Head of caudate nucleus (tissue), 42 donors: ENCODE measurements around the gene ABHD12B.

Source experiments
- DNase-seq, 42 donors: peaks; one replicate each; pipeline versions ENCODE4 v3.0.0 to v3.0.0-alpha.2; 2020 to 2021; ENCODE audit warnings: mixed read lengths in 7 of 42
- intact Hi-C: fragments of 100-400 bp; cut with DNase I; formaldehyde crosslinking; loops from one replicate; pipeline ENCODE4 v1.15.0; 2022

The ABHD12B gene

DNA sequence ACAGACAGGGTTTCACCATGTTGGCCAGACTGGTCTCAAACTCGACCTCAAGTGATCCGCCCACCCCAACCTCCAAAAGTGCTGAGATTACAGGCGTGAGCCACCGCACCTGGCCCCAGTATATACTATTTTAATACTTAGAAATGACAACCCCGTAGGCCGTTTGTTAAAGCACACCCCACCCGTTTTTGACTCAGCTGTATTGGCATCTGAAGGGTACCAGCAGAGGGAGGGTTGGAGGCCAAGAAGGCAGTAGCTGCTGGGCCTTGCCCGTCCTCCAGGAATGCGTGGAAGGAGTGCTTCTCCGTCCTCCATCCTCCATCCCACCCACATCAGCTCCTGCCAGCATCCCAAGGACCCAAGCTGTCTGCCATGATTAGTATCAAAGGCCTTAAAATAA lies 34.6 kb upstream of the ABHD12B start:
- intact Hi-C loops = no loop called here
- no peak for DNase-seq

DNA sequence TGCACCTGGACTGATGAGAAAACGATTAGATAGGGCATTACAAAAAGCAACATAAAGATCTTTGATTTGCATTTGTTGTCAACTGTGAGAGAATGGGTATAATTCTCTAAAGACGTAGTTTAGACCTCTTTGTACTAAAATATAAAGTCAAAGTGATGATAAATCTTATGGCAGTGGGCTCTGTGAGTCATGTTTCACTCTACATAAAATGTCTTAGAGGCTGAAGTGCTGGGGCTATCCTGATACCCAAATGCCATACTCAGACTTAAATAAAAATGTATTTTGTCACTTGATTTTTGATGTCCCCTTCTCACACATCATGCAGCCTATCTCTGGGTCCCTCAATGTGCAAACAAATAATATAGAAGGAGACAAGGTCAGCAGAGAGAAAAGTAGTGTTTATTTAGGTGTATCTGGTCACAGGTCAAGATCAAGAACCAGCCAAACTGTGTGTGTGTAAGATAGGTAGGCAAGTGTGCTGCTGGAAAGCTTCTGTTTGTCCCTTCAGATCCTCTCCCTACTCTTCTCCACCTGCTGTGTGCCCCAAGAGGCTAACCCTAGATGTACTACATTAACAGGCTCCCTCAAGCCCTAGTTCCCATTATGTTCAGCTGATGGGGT lies 33.9 kb upstream of the ABHD12B start:
- intact Hi-C loops = no loop called here
- DNase-seq = no peak

DNA sequence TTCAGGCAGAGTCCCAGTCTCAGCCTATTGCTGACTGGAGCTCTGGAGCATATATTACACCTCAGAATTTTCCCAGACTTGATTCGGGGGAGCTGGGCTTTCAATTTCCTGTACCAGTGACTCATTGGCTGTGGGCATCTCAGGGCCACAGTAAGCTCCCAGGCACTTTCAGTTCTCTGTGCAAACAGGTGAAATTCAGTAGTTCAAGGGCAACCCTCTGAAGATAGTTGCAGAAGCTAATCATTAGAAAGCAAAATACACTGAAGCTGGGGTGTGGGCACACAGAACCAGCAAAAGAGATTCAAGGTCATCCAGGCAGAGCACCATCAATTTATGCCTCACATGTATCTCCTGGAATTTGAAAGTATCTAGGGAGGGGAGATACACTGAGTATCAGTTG lies 32.8 kb upstream of the ABHD12B start:
- DNase-seq = no peak
- intact Hi-C loops = no loop called here

DNA sequence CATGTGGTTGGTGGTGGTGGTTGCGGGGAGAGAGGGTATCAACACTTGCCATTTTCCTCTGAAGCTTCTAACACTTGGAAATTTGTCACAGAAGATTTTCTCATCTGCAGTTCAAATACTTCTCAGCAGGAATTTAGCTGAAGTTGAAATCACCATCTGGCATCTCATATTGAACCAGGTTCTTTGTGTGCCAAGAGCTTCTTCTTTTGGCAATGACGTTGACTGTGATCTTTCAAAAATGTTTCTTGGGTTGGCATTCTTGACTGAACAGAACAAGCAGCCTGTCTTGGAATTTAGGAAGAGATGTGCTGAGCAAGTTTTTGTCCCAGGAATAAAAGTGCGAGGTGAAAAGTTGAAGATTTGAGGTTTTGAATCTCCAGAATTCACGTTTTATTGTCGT lies 32.2 kb upstream of the ABHD12B start:
- intact Hi-C loops = no loop called here
- no peak for DNase-seq

DNA sequence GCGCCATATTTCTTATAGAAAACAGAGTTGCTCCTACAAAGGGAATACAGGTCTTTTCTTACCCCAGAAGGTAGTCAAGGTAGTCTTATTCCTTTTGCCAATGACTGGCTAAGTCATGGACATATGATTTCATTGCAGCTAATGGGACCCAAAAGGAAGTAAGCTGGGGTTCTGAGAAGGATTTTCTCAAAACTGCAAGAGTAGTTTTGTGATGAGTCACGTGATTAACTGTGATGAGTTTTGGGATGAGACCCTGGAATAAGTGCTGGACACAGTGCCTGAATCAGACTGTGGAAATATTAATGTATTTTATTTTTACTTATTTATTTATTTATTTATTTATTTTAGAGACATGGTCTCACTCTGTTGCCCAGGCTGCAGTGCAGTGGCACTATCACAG lies 27.5 kb upstream of the ABHD12B start:
- intact Hi-C loops = no loop called here

DNA sequence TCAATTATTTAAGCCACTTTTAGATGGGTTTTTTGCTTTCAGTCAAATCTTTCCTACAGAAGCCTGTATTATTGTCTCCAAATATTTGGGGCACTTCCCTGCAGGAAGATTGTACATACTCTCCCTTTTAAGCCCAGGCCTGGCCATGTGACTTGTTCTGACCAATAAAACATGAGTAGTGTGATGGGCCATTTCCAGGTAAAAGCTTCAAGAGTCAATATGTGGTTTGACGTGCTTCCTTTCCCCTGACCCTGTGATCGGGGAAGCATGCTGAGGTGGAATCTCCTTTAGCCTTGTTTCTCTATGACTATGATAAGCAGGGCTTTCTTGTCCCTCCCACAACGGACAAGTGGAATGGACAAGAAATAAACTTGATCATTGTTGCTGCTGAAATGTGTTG lies 26.7 kb upstream of the ABHD12B start:
- no peak for DNase-seq
- intact Hi-C loops = no loop called here

More for the DNA sequence above, 27.5 kb upstream of the ABHD12B start:
- DNase-seq = no peak

DNA sequence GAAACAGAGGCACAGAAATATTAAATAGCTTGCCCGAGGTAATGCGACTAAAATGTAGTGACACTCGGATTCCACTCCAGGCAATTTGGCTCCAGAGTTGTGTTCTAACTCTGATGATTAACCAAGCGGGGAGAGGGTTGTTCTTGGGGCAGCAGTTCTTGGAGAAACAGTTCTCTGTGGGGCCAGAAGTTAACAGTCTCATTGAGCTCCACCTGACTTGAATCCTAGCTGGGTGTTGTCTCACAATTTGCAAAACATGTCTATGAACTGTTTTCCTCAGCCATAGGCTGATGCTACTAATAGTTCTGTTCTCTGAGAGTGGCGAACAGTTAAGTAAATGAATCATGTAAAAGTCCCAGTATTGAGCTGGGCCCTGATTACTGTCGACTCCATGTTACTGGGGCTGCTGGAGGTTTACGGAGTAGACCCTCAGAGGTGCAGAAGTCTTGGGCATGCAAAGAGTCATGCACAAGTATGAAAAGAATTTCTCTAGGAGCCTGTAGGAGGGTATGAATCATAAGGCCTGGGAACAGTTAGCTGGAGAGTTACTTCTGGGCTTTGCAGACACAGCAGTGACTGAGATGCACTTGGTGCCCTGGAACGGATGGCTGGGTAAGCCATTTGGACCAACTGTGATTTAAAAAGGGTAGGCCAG lies 25.5 kb upstream of the ABHD12B start:
- intact Hi-C loops = no loop called here
- DNase-seq = no peak

DNA sequence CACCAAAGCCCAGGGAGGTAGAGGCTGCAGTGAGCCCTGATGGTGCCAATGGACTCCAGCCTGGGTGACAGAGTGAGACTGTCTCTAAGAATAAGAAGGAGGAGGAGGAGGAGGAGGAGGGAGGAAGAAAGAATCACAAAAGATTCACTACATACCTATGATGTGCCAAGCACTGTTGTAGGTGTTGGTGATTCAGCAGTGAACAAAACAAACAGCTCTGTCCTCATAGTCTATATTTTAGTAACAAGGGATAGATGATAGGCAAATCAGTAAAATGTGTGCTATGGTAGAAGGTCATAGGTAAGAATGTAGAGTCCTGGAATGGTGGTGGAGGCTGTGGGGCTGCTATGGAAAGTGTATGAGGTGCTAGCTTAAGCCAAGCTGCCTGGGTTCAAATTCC lies 18.0 kb upstream of the ABHD12B start:
- intact Hi-C loops = no loop called here
- DNase-seq = no peak

DNA sequence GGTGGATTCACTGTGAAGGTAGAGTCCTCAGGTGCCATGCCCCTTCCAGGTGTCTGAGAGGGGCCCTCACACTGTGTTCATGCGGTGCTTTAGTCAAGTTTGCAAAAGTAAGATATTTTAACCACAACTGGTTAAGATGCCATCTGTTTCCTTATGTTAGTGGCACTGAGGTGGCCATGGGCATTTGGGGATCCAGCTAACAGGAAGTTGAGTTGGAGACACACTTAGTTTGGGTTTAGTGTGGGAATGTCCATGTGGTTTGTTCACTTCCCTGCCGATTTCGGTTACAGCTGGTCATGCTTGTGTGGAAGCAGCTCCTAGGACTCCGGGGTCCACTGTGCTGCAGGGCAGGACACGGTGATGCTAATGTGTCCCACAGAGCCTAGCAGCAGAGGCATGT lies 17.3 kb upstream of the ABHD12B start:
- intact Hi-C loops = no loop called here
- no peak for DNase-seq

DNA sequence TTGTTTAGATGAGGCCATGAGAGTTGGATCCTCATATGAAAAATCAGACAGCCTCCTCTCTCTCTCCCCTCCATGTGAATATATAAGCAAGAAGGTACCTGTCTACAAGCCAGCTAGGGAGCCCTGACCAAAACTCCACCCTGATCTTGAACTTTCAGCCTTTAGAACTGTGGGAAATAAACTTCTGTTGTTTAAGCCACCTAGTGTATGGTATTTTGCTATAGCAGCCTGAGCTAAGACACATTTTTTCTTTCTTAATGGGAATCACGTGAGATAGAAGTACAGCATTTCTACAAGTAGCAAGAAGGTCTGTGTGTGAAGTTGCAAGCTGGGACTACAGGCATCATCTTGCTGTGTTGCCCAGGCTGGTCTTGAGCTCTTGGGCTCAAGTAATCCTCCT lies 16.3 kb upstream of the ABHD12B start:
- no peak for DNase-seq
- intact Hi-C loops = no loop called here

DNA sequence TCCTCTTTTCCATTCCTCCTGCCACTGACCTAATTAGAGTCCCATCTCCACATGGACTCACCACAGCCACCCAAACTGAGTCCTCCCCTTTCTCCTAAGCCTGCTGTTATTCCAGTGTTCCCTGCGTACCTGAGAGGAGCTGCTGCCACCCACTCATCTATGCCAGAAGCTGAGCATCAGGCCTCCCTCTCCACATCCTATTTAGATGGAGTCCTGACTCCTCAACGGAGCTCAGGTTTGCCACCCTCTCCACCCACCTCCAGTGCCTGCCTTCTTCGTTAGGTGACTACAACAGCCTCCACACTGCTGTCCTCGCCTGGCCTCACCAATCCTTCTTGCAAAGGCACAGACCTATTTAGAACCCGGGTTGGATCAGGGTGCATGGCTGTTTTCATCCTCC lies 15.2 kb upstream of the ABHD12B start:
- peak in 38 of 42 donors; percentile 20 to 91 (median 64) for DNase-seq
- intact Hi-C loops = no loop called here

DNA sequence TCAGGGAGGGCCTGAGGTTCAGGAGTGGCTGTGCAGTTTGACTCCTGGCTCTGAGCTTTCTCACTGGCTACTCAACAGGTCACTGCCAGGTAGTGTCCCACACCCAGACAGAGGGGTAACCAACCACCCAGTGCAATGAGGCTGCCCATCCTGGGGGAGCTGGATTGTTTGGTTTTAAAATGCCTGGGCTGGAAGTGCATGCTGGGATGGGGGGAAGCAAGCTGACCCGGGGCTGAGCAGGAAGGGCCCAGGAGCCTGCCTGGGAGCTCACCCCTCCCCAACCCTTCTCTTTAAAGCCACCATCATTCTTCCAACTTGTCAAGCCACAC lies 12.6 kb upstream of the ABHD12B start:
- intact Hi-C loops = no loop called here
- peak in 1 of 42 donors; percentile 8 for DNase-seq

DNA sequence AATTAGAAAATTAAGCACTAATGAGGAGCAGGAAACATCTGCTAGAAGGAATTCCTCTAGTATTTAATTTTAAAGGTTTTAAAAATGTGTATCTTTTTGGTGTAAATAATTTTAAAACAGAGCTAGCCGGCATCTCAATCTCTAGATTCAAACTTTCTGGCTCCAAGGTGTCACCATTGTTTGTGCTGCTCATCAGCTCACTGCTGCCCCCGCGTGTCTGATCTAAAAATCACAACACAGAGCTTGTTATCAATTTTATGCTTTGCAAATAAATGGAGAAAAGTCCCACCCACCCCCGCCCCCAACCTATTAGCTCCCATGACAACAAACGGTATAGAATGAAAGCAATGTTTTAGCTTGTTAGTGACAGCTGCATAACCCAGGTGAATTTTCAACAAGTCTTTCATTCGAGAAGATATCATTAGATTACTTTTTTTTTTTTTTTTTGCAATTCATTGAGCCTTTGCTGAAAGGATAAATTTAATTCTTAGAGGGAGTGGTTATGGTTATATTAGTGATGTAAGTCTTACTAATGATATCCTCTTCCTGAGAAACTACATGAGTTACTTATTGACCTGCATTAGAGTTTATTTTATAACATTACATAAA lies 11.3 kb upstream of the ABHD12B start:
- intact Hi-C loops = loop anchor here (10.0 kb wide), 1 partner anchor 76 kb away; no protein-coding TSS in a partner anchor

DNA sequence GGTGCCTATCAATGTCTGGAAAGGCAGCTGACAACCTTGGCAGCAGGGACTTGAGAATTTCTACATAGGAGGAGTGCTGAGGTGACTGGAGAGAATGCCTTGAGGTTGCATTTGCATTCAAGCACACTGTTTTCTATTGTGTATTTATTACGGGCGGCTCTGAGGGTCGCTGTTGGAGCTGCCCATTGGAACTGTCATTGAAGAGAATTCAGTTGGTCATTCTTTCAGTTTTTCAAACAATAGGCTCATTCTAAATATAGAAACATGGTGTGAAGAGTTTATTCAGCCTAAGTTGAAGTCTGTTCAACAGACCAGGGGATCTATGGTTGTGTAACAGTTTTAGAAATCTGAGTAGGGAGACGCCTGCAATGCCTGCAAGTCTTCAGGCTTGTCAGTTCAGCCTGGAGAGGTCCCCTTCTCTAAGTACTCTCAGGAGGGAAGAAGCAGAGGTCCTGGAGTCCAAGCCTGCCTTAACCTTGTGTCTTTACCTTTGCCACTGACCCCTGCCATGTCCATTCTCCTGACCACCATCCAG lies 9.8 kb upstream of the ABHD12B start:
- intact Hi-C loops = loop anchor here (10.0 kb wide), 1 partner anchor 77 kb away; no protein-coding TSS in a partner anchor
- DNase-seq = peak in 1 of 42 donors; percentile 41

More for the DNA sequence above, 11.3 kb upstream of the ABHD12B start:
- DNase-seq = peak; percentile 53 to 96 (median 89)

DNA sequence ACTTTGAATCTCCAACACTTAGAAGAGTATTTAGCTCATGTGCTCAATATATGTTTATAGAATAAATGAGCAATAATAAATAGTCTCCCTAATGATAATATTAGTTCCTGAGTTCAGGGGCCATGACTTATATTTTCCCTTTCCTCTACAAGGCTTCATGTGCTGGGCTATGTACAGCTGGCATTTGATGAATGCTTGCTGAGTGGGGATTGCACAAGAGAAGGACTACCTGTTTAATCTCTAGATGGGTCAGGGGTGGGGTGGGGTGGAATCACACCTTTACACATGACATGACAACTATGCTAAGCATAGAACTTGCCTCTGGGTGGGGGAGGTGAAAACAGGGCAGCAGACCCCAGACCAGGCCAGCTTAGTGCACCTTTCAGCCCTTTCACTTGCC lies 7.6 kb upstream of the ABHD12B start:
- intact Hi-C loops = loop anchor here (10.0 kb wide), 1 partner anchor 79 kb away; no protein-coding TSS in a partner anchor
- DNase-seq = no peak

DNA sequence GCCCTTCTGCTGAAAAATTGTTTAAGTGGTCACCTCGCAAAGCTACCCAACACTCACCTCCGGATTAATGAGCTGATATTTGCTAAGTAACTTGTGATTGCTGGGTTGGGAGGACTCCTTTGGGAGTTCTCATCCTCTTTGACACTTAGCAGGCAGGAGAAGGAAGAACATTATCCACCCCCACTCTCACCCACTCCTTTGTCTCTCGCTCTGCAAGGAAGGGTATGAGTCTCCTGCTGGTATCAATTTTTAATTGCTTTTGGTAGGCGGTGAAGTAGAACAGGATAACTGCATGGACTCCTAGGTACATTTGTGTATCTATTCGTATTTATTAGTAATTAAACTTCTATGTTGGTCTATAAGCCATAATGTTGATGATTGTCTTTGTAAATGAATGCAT lies 6.9 kb upstream of the ABHD12B start:
- peak in 25 of 42 donors; percentile 11 to 84 (median 54) for DNase-seq
- intact Hi-C loops = loop anchor here (10.0 kb wide), 1 partner anchor 80 kb away; no protein-coding TSS in a partner anchor

DNA sequence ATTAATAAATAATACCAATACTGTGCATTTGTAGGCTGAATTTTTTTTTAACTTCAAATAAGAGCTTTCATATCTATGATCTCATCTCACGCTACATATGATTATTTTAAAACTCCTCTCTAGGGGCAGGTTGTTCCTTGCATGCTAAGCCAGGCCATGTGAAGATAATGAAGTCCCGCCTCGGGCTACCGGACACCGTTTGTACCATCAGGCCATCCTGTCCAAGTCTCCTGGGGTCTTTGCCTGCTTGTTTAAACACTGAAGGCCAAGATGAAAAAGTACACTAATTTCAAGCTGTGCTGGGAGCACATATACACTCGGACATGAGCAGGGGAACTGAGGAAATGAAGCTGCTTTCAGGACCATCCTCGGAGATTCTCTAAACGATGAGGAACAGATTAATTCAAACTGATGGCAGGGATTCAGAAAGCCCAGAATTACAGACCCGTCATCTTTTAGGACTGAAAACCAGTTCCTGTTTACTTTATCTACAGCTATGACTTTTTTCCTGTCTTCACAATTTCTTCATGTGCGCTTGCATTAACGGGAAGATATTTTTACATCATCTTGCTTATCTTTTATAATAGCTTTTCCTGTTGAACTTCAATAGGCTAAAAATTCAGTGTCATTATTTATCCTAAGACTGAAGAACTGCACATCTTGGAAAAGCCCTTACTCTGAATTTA lies 6.3 kb upstream of the ABHD12B start:
- DNase-seq = no peak
- intact Hi-C loops = loop anchor here (10.0 kb wide), 1 partner anchor 81 kb away; no protein-coding TSS in a partner anchor

DNA sequence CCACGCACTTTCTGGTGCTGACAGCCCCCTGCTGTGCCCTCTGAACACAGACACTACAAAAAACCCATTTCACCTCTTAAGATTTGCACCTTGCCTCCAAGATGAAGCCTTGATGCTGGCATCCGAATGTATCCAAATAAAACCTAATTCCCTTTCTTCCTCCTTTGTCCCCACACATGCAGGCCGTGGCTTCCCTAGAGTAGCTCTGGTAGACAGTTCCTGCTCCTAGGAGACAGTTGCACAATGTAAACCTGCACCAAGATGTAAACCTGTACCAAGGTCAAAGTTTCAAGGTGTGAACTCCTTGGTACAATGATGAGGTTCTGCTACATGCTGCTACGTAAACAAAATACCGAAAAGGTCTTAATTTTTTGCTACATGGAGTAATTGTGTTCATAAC lies 625 bp upstream of the ABHD12B start:
- intact Hi-C loops = no loop called here

DNA sequence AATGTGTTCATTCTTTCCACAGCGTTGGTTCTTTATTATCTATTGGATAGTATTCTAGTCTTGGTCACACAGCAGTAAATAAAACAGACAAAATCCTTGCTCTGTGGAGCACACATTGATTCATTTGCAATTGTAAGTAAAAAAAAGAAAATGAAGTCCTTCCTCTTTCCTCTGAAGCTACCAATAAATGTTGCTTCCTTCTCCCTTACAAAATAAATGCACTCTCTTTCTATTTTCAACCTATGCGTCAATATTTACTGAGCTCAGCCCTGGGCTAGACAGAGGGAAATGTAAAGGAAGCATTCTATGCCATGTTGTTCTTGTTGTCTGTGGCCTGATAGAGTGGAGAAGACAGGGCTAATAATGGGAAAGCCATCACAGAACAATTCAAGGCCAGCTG lies 2.9 kb downstream of the ABHD12B start:
- DNase-seq = no peak
- intact Hi-C loops = no loop called here

More for the DNA sequence above, 625 bp upstream of the ABHD12B start:
- DNase-seq = no peak
